HepG2 (cell line): Measurements from ENCODE around the gene CHST1. TPM values are rescaled to one million over a fixed set of nuclear protein-coding genes. Genes with fewer than 3 reads are reported as not detected.

Experiments
- ATAC-seq: fragments of 200-7000 bp; cut with Tn5 transposase; 3 replicates; pipeline ENCODE4 v1.9.1; 2020; ENCODE audit warnings: mild to moderate bottlenecking, moderate library complexity
- BruUV-seq: library from RNA; stranded (reverse); fragments of 400-500 nt; replicated peaks from 2 replicates; lab custom pipeline; 2021; lab: Mats Ljungman, UMichigan
- CTCF ChIA-PET: fragments of 300-600 bp; formaldehyde crosslinking; extraction: SDS; loops from one replicate; lab custom pipeline; 2021; ENCODE audit warnings: low total read pairs, inconsistent platforms, low intra/inter-chr PET ratio; lab: Yijun Ruan, JAX
- POLR2A ChIA-PET: fragments of 350-600 bp; sonication (Branson Sonifier 250); formaldehyde crosslinking; loops from one replicate; lab custom pipeline; 2020; ENCODE audit warnings: antibody characterized with exemption, inconsistent platforms; lab: Yijun Ruan, JAX
- DNase-seq: peaks from one replicate; pipeline ENCODE4 v3.0.0-alpha.2; 2015; ENCODE audit warnings: low spot score
- FAIRE-seq: peaks from 3 replicates; lab custom pipeline; 2011; peaks lifted over from hg19 to GRCh38; lab: Jason Lieb, UNC
- H2AFZ ChIP-seq: one replicate; pipeline ENCODE4 v1.6.1; 2011; ENCODE audit warnings: low read length, inconsistent platforms
- H3K27ac ChIP-seq: fragments of 300-600 bp; 3 replicates; pipeline ENCODE4 v1.8.0; 2011; ENCODE audit warnings: mixed run types, mild to moderate bottlenecking, mixed read lengths, low read length, inconsistent platforms; ENCODE audit not compliant: insufficient read depth; ENCODE audit errors: extremely low read length
- H3K27me3 ChIP-seq, 2 experiments: fragments of 200-600 bp in 1 of 2; 2 replicates in 1 of 2; 3 replicates in 1 of 2; pipeline versions ENCODE4 v1.6.0 to v1.8.0; 2011; ENCODE audit warnings: low read length in 2 of 2, mild to moderate bottlenecking in 2 of 2, moderate library complexity in 2 of 2, inconsistent platforms in 1 of 2; ENCODE audit not compliant: insufficient read depth in 2 of 2, control insufficient read depth in 1 of 2
- H3K36me3 ChIP-seq, 2 experiments: fragments of 200-600 bp in 1 of 2; replicated peaks in 1 of 2; 2 replicates in 1 of 2; 3 replicates in 1 of 2; pipeline versions ENCODE4 v1.5.1 to v1.8.0; 2011; ENCODE audit warnings: low read length in 2 of 2, inconsistent platforms in 1 of 2; ENCODE audit not compliant: insufficient read depth in 2 of 2, control insufficient read depth in 1 of 2
- H3K4me1 ChIP-seq: 2 replicates; pipeline ENCODE4 v1.5.1; 2012; ENCODE audit warnings: low read length, inconsistent platforms; ENCODE audit not compliant: insufficient read depth
- H3K4me2 ChIP-seq: 2 replicates; pipeline ENCODE4 v1.6.0; 2011; ENCODE audit warnings: low read depth, low read length, inconsistent platforms
- H3K4me3 ChIP-seq, 3 experiments: fragments of 200-600 bp in 1 of 3; sonication (generic), shearing (Covaris generic) in 1 of 3; replicated peaks in 1 of 3; 2 replicates each; pipeline ENCODE4 v1.5.1; 2011 to 2016; ENCODE audit warnings: low read length in 3 of 3, inconsistent platforms in 2 of 3, low read depth in 2 of 3, mild to moderate bottlenecking in 2 of 3, control low read depth in 1 of 3, mixed read lengths in 1 of 3; ENCODE audit not compliant: insufficient read depth in 1 of 3
- H3K79me2 ChIP-seq: one replicate; pipeline ENCODE4 v1.6.1; 2011; ENCODE audit warnings: low read length, inconsistent platforms; ENCODE audit not compliant: insufficient read depth
- H3K9ac ChIP-seq: 2 replicates; pipeline ENCODE4 v1.6.0; 2011; ENCODE audit warnings: mild to moderate bottlenecking, low read depth, low read length, inconsistent platforms; ENCODE audit not compliant: insufficient read depth
- H3K9me3 ChIP-seq: 2 replicates; pipeline ENCODE4 v1.5.1; 2012; ENCODE audit warnings: mild to moderate bottlenecking, low read length
- H4K20me1 ChIP-seq: 2 replicates; pipeline ENCODE4 v1.6.0; 2011; ENCODE audit warnings: inconsistent platforms, mild to moderate bottlenecking, low read length, moderate library complexity; ENCODE audit not compliant: insufficient read depth
- CREBL2 ChIP-seq: sonication (generic); formaldehyde crosslinking; IDR thresholded peaks from 2 replicates; pipeline ENCODE4 v1.8.1; 2023; ENCODE audit warnings: missing genetic modification reagents, mild to moderate bottlenecking, borderline replicate concordance
- MAZ ChIP-seq, 2 experiments: sonication (generic) in 1 of 2; formaldehyde crosslinking in 1 of 2; IDR thresholded peaks; 2 replicates each; pipeline versions ENCODE4 v1.5.0 to v1.6.1; 2012 to 2020; ENCODE audit warnings: low read depth in 2 of 2, mild to moderate bottlenecking in 2 of 2, borderline replicate concordance in 1 of 2, improper control_type of control experiment in 1 of 2, low read length in 1 of 2, missing genetic modification reagents in 1 of 2, moderate library complexity in 1 of 2
- TARDBP ChIP-seq: sonication (generic); formaldehyde crosslinking; IDR thresholded peaks from 2 replicates; pipeline ENCODE4 v1.8.0; 2022; ENCODE audit warnings: mild to moderate bottlenecking, missing genetic modification reagents
- U2AF2 ChIP-seq: fragments of 200-400 bp; formaldehyde crosslinking; IDR thresholded peaks from 2 replicates; pipeline ENCODE4 v1.6.1; 2017; ENCODE audit warnings: low read depth, mild to moderate bottlenecking, low read length
- ZC3H4 ChIP-seq: sonication (generic); formaldehyde crosslinking; IDR thresholded peaks from 2 replicates; pipeline ENCODE4 v1.4.0; 2020; ENCODE audit warnings: missing genetic modification reagents, borderline replicate concordance
- ZNF331 ChIP-seq: sonication (generic); formaldehyde crosslinking; IDR thresholded peaks from 2 replicates; pipeline ENCODE4 v1.4.0; 2020; ENCODE audit warnings: missing genetic modification reagents
- ZNF558 ChIP-seq: sonication (generic); formaldehyde crosslinking; IDR thresholded peaks from 2 replicates; pipeline ENCODE4 v1.9.0; 2022; ENCODE audit warnings: mild to moderate bottlenecking, missing genetic modification reagents, borderline replicate concordance
- WGBS: methylation state at CpG from one replicate; pipeline ENCODE4 v1.1.6; 2017; ENCODE audit warnings: low lambda C conversion rate; 5-methylcytosine and 5-hydroxymethylcytosine counted together
- in situ Hi-C: cut with HindIII; loops from 2 replicates; pipeline ENCODE4 v1.10.0; 2017; ENCODE audit warnings: low pct_unique_long_range_greater_than_20kb; ENCODE audit not compliant: extremely low pct_ligation_motif_present
- intact Hi-C: fragments of 100-400 bp; cut with micrococcal nuclease; formaldehyde crosslinking; loops from one replicate; pipeline ENCODE4 v1.10.0; 2022; ENCODE audit not compliant: unreplicated experiment
- polyA plus RNA-seq, 8 experiments: library from polyadenylated mRNA; depleted of rRNA in 3 of 8; stranded (reverse) in 7 of 8; unstranded in 1 of 8; fragments of >200 nt; fragmentation: Illumina TruSeq in 4 of 8; extraction: Trizol in 4 of 8; gene quantifications; 2 replicates each; pipeline versions ENCODE4 v1.2.1 to v1.2.3, GENCODE V29; 2011 to 2016; ENCODE audit warnings: low read depth in 4 of 8, missing spikeins in 1 of 8, mixed read lengths in 1 of 8; ENCODE audit not compliant: insufficient read depth in 1 of 8
- total RNA-seq, 5 experiments: library from RNA; depleted of rRNA; stranded (reverse); fragments of >200 nt; fragmentation: Illumina TruSeq; extraction: Trizol; gene quantifications; 2 replicates each; pipeline ENCODE4 v1.2.3, GENCODE V29; 2016; ENCODE audit warnings: low read depth in 1 of 5
- TF ChIP-seq, protein P1 (sequence below): sonication (generic); formaldehyde crosslinking; IDR thresholded peaks from 2 replicates; pipeline ENCODE4 v1.4.0; 2020; ENCODE audit warnings: missing genetic modification reagents; ENCODE audit errors: not compliant biosample characterization

Gene CHST1
- total and polyA plus RNA-seq, 2 of the 13 experiments (the other 11 are each of a cell fraction or from before 2014, with no cell fraction given), result not detected

- TF ChIP-seq CREBL2 (CRISPR knock-in tag), result no peak
- no peak for TF ChIP-seq ZNF558 (CRISPR knock-in tag)
- no peak for TF ChIP-seq TARDBP
- no peak for TF ChIP-seq U2AF2
- TF ChIP-seq, protein P1, sequence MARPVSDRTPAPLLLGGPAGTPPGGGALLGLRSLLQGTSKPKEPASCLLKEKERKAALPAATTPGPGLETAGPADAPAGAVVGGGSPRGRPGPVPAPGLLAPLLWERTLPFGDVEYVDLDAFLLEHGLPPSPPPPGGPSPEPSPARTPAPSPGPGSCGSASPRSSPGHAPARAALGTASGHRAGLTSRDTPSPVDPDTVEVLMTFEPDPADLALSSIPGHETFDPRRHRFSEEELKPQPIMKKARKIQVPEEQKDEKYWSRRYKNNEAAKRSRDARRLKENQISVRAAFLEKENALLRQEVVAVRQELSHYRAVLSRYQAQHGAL (CRISPR knock-in tag), result no peak
- no peak for TF ChIP-seq MAZ (IDR thresholded peaks at IDR 0.05; ENCODE audit: borderline replicate concordance, low read depth, low read length)
- no peak for TF ChIP-seq MAZ (CRISPR knock-in tag; IDR thresholded peaks at IDR 0.05; ENCODE audit: low read depth)
- TF ChIP-seq ZNF331 (CRISPR knock-in tag), result no peak
These were observed 16.5 kb downstream of the CHST1 start (continued) for GRCh38 chr11:45648931-45649330.

DNA sequence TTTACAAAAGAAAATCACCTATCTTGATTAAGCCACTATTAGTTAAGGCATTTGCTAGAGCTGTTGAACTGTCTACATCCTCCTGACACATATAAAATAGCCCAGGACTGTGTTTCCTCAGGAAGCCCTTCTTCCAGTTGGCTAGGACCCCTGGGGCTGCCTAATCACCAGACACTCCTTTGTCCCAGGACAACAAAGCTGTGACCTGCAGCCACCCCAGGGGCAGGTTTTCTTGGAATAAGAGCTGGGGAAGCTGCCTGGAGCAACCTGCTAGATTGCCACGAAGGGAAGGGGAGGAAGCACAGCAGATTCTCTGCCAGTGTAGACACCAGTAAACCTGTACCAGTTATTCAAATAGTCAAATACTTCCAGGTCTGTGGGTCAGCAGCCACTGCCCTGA is 17.6 kb downstream of the CHST1 start:
- no peak for ATAC-seq
- CTCF ChIA-PET, result no interaction called here

More for the DNA sequence above, 17.6 kb downstream of the CHST1 start:
- FAIRE-seq (no peak), DNase-seq (no peak)
- Histone ChIP-seq H3K4me1 (no peaks in the 10 kb centered on the region), H4K20me1 (no peaks in the 10 kb centered on the region), H3K79me2 (no peaks in the 10 kb centered on the region), H3K36me3 (no peaks in the 10 kb centered on the region), H3K4me2 (no peak overlapping the region), H3K4me3 (no peak overlapping the region), H2AFZ (no peak overlapping the region), H3K9ac (no peak overlapping the region), H3K9me3 (no peaks in the 10 kb centered on the region), H3K27ac (no peak overlapping the region), H3K27me3 (peaks cover 4 to 20% of the 10 kb centered on the region in 2 experiments; a peak in 4 of 5 replicates)
- no peak for TF ChIP-seq ZC3H4
- in situ Hi-C loops, result no loop called here
- 0% methylated on average over 1 of the region's 1 CpG for WGBS
- POLR2A ChIA-PET, result no interaction called here
- BruUV-seq, result no TSS peak
- intact Hi-C loops, result no loop called here
